Muscle of back (tissue), 11 donors: Measurements from ENCODE around the gene TXNRD1. TPM values are rescaled to one million over a fixed set of nuclear protein-coding genes. Genes with fewer than 3 reads are reported as not detected.
"Not testable (repeated sequence)": the region's sequence is repeated elsewhere in the genome, so short reads cannot be mapped to it uniquely, and the experiment has no call there.

Experiments used
- DNase-seq, 3 donors: peaks; one replicate each; pipeline versions ENCODE4 v3.0.0 to v3.0.0-alpha.2; 2013
- polyA plus RNA-seq, 10 donors: library from polyadenylated mRNA; unstranded; fragments of 120-200 nt; gene quantifications; one replicate each; pipeline ENCODE4 v1.2.1, GENCODE V29; 2013; ENCODE audit not compliant: insufficient read length in 10 of 10

The TXNRD1 gene
- polyA plus RNA-seq, 10 donors = 31.4 to 46.6 (median 39.8) TPM

- DNase-seq = no peak
These were observed 150.4 kb downstream of the TXNRD1 start for GRCh38 chr12:104365921-104366410.

- DNase-seq = no peak
These were observed 154.1 kb downstream of the TXNRD1 start for GRCh38 chr12:104369708-104370107.

DNA sequence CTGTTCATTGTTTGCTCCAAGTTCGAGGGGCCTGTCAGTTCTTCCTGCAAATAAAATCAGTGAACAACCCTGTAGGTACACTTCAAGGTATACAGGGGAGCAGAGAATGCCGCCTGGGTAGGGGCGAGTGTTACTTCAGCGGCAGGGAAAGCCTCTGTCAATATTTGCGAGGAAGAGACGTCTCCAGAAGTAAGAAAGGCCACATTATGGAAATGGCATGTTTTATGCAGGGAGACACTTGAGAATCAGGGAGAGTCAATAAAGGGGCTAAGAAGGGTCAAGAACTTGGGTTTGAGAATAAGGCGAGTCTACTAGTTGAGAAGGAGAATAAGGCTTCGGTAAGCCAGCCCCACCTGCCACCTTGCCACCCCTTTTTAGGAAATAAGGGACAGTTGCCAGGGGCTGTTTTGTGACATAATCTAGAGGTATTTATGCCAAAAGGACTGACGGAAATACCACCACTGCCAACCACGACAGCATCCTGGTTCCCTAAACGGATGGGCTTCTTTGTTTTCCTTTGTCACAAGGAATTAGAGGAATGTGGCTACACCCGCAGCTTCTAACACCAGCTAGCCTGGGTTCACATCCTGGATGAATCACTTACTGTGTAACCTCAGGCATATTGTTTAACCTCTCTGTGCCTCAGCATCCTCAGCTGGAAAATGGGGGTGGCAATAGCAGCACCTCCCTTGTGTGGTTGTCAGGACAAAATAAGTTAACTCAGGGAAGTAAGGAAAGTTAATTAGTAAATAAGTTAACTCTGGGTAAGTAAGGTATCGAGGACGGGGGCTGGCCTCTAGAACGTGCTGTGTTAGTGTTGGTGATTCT is 155.7 kb downstream of the TXNRD1 start:
- peak in 1 of 3 donors; percentile 15 for DNase-seq

GRCh38 chr12:104372061-104372720 is 156.6 kb downstream of the TXNRD1 start:
- DNase-seq = no peak

DNA sequence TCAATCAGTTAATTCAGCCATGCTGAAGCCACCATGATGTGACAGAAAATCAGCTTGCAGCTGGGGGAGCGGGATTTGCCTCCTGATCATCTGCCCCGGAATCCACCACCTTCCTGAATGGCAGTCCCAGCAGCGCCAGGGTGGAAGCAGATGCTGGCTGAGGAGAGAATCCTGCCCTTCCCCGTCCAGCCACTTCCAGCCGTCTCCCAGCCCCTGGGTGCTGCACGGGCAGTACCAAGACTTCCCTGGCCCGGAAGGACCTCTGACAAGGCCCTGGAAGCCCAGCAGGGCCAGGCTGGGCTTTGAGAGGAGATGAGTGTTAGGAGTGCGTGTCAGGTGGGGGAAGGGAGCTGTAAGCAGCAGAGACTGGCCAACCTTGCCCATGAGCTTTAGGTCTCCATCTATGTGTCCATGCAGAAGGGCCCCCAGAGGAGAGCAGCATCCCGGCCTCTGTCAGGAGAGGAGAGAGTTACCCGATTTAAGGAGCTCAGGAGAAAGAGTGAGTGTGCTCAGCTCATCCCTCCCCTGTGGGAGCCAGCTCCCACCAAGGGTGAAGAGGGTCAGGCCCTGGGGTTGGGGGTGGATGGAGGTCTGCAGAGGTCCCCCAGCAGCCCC is 157.2 kb downstream of the TXNRD1 start:
- no peak for DNase-seq

- no peak for DNase-seq
These were observed 158.5 kb downstream of the TXNRD1 start for GRCh38 chr12:104374071-104374470.

DNA sequence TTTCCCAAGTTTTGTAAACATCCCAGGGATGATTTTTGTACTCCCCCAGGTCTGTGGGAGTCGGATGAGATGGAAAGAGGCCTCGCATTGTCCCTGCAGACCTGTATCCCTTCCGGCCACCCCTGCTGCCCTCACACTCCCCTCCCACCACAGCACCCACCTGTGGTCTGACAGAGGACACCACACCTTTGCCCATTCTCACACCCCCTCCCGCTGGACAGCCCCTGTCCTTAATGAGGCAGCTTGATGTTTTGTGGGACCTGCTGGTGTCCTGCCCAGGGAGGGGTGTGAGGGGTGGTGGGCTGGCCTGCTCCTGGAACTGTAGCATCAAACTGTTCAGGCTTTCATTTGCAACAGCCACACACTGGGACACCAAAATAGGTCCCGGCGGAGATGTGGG is 159.2 kb downstream of the TXNRD1 start:
- DNase-seq = no peak

GRCh38 chr12:104375775-104376174 is 160.2 kb downstream of the TXNRD1 start:
- no peak for DNase-seq

DNA sequence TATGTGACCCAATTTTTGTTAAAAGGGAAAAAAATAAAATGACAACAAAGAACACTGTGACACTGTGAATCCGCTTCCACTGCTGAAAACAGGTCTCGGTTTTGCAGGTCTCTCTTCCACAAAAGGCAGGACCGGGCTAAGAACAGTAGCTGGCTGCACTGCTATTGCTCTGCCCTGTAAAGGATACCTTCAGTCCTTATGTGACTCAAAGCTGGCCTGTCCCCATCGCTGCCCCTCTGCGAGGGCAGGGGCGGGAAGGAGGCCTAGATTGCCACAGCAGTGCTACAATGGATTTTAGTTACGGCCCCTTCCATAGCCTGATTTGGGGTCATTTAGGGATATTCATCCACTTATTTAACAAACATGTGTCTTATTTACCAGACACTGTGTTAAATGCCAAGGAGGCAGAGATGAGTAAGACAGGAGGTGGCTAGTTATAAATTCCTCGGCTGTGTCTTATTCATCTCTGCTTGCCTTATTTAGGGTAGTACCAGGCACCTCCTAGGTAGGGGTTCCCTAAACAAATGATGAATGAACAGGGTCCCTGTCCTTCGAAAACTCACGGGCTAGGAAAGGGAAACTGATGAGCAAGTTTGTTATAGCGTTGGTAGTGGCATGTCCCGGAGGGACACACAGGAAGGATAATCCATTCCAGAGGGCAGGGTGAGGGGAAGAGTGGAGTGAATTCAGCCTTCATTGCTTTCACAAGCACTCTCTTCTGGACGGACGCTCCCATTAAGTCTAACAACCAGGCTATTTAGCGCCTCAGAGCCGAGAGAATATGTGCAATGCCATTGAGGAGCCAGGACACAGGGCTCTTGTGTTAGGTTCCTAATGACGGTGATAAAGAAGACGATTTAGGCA is 161.3 kb downstream of the TXNRD1 start:
- DNase-seq = no peak

- DNase-seq = no peak
These were observed 161.9 kb downstream of the TXNRD1 start for GRCh38 chr12:104377514-104377812.

DNA sequence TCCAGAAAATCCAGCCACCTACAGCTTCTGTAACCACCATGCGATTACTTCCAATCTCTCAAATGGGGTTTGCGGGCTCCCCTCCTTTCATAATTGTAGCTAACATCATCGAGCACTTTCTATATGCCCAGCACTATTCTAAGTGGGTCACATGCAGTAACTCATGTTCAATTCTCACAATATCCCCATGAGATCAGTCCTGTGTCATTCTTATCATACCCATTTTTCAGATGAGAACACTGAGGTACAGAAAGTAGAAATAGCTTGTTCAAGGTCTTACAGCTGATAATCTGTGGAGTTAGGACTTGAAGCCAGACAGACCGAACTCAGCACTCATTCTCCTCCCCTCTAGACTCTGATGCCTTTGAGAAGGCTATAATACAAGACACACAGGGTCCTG is 162.8 kb downstream of the TXNRD1 start:
- no peak for DNase-seq

GRCh38 chr12:104381341-104381730 is 165.8 kb downstream of the TXNRD1 start:
- DNase-seq = no peak

- DNase-seq = peak; percentile 66 to 86 (median 79)
These were observed 166.3 kb downstream of the TXNRD1 start for GRCh38 chr12:104381731-104382480.

GRCh38 chr12:104384141-104384880 is 168.7 kb downstream of the TXNRD1 start:
- DNase-seq = no peak

- no peak for DNase-seq
These were observed 169.9 kb downstream of the TXNRD1 start for GRCh38 chr12:104385510-104385909.

DNA sequence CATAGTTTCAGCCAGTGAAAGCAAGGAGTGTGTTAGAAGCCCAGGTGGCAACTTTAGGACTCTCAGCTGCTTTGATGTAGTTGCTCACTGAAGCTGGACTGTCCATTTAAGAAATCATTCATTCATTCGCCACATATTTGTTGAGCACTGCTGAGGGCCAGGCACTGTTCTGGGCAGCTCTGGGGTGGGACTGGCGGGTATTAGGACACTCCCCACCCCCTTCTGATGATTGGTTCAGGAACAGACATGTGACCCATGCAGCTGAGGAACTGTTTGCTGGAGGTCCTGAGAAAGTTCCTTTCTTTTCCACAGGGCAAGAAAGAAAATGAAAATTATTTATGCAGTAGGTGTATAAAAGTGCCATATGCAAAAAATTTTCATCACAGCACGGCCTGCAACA is 170.9 kb downstream of the TXNRD1 start:
- no peak for DNase-seq

DNA sequence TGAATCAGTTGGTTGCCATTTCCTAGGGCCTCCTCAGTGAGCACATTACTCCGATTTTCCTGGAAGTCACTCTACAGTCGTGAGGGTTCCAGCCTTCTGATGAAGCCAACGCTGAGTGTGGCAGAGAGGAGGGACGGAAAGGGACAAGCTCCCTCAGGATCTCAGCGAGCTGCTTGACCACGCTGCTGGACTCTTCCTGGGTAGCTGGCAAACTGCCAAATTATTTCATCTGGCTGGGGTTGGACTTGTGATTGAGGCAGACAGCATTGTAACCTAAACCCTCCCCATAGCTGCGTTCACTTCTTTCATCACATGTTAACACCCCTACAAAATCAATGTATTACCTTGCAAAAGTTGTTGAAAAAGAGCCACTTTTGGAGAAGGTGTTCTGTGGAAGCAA is 171.6 kb downstream of the TXNRD1 start:
- DNase-seq = peak in 2 of 3 donors; percentile 10 to 20

- not testable (repeated sequence) for DNase-seq
These were observed 178.5 kb downstream of the TXNRD1 start for GRCh38 chr12:104394086-104394485.
